HG03469 (cell line): ENCODE results near the gene SPACA4.

Source experiments
- ATAC-seq: cut with Tn5 transposase; IDR thresholded peaks from one replicate; pipeline ENCODE4 v1.9.1; 2021; ENCODE audit warnings: mild to moderate bottlenecking, moderate library complexity, moderate number of reproducible peaks; ENCODE audit not compliant: unreplicated experiment

Gene SPACA4

DNA sequence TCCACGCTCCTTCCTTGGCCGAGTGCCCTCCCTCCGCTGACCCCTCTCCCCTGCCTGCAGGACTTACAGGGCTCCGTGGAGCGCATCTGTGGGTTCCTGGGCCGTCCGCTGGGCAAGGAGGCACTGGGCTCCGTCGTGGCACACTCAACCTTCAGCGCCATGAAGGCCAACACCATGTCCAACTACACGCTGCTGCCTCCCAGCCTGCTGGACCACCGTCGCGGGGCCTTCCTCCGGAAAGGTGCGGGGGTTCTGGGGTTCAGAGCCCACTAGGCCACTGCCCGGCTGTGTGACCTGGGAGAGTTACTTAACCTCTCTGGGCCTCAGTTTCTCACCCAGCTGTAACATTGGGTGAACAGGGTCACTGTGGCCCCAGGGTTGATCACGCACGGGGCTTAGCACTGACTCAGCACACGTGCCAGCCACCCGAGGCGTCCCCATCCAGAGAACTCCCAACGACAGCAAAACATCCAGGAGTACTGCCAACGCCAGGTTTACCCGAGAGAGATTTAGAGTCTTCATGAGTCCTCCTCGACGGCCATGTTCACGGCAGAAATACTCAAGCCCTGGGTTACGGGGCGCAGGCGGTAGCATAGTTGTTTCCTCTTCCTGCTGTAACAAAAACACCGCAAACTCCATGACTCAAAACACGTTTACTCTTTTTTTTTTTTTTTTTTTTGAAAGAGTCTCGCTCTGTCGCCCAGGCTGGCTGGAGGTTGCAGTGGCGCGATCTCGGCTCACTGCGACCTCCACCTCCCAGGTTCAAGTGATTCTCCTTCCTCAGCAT is 9.7 kb upstream of the SPACA4 start:
- no peak for ATAC-seq

DNA sequence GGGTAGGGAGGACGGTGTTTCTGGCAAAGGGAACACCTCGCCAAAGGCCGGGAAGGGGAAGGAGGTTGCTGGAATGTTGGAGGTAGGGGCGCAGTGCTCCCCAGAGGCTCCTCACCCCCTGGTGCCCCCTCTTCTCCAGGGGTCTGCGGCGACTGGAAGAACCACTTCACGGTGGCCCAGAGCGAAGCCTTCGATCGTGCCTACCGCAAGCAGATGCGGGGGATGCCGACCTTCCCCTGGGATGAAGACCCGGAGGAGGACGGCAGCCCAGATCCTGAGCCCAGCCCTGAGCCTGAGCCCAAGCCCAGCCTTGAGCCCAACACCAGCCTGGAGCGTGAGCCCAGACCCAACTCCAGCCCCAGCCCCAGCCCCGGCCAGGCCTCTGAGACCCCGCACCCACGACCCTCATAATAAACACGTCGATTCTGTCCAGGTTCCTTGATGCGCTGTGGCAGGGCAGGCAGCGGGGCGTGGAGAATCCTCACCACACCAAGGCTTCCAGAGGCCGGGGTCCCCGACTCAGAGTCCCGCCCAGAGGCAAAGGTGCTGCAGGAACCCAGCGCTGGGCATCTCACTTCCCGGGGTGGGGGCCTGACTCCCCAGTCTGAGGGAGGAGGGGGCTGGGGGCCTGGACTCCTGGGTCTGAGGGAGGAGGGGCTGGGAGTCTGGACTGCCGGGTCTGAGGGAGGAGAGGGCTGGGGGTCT is 7.4 kb upstream of the SPACA4 start:
- ATAC-seq = no peak

DNA sequence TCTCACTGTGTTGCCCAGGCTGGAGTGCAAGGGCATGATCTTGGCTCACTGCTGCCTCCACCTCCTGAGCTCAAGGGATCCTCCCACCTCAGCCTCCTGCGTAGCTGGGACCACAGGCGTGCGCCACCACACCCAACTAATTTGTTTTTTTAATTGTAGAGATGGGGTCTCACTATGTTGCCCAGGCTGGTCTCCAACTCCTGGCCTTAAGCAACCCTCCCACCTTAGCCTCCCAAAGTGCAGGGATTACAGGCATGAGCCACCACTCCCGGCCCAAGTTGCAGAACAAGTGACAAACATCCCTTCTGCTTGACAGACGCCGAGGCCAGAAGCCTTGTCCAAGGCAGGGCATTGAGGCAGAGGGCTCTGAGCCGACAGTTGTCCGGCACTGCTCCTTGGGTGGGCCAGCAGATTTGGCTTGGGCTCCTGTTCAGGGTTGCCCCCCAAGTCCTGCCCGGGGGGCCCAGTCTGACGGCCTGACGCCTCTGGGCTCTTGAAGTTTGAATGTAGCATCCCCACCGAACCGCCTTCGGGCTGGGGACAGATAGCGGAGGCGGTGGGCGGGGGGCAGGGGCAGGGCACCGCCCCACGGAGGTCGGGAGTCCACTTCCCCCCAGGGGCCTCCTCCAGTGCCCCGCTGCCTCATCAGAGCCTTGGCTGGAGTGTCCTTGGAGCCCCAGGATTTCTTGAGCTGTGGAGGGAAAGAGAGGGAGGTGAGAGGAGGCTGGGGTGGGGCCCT is 5.7 kb upstream of the SPACA4 start:
- ATAC-seq = no peak

DNA sequence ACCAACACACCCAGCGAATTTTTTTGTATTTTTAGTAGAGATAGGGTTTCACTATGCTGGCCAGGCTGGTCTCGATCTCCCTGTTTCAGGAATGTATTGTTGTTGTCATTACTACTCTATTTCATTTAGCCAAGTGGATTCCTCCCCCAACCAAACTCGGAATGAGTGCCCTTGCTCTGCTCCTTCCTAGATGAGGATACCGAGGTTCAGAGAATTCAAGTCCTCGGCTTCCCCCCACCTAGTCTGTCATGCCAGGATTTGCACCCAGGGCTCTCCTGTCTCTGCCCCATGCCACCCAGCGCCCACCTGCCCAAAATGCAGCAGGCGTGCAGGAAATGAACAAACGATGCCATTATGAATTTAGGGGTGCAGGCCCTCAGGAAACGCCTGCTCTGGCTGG is 3.5 kb upstream of the SPACA4 start:
- ATAC-seq = no peak

DNA sequence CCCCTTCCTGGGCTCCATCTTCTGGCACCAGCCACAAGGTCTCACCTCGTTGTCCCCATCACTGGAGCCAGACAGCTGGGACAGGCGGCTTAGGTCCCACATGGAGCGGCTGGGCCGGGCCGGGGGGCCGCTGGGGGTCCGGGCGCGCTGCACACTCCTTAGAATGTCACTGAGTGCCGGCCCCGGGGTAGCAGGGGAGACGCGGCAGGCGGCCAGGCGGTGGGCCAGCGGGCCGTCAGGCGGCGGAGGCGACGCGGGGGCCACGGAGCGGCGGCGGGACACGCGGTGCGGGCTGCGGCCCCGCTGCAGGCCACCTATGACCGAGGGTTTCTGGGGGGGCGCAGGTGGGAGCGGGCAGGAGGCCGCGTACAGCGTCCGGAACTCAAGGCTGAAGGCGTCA is 3.1 kb upstream of the SPACA4 start:
- no peak for ATAC-seq

DNA sequence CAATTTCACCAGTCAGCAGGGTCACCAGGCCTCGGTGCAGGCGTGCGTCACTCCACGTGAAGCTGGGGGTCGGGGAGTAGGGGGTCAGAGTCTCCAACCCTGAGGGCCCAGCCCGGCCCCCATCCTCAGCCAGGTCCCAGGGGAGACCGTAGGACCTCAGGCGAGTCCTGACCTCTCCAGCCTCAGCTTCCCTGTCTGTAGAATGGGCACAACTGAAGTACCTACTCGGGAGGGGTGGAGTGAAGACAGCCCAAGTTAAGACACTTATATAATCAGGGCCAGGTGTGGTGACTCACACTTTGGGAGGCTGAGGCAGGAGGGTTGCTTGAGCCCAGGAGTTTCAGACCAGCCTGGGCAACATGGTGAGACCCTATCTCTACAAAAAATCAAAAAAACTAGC is 2.7 kb upstream of the SPACA4 start:
- no peak for ATAC-seq

DNA sequence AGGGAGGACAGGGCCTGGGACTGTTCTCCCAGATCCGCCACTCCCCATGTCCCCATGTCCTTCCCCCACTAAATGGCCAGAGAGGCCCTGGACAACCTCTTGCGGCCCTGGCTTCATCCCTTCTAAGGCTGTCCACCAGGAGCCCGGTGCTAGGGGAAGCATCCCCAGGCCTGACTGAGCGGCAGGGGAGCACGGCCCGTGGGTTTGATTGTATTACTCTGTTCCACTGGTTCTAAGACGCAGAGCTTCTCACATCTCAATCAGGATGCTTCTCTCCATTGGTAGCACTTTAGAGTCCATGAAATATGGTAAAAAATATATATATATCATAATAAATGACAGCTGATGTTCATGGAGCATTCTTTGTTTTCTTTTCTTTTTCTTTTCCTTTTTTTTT is 815 bp downstream of the SPACA4 start:
- ATAC-seq = no peak

DNA sequence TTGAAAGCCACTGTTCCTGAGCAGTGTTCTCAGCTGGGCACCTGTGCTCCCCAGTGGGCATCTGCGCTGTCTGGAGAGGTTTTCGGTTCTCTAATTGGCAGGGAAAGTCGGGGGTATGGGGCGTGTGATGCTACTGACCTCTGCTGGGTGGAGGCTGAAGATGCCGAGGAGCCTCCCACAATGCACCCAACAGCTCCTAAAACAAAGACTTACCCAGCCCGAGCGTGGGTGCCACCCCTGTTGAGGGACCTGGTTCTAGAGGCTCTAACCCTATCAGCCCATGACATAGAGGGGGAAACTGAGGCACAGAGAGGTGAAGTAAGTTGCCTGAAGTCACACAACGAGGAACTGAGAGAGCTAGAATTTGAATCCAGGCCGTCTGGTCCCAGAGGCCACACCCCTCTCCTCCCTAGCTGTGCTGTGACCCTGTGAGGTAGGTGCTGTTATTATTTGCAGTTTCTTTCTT is 2.3 kb downstream of the SPACA4 start:
- ATAC-seq = no peak

DNA sequence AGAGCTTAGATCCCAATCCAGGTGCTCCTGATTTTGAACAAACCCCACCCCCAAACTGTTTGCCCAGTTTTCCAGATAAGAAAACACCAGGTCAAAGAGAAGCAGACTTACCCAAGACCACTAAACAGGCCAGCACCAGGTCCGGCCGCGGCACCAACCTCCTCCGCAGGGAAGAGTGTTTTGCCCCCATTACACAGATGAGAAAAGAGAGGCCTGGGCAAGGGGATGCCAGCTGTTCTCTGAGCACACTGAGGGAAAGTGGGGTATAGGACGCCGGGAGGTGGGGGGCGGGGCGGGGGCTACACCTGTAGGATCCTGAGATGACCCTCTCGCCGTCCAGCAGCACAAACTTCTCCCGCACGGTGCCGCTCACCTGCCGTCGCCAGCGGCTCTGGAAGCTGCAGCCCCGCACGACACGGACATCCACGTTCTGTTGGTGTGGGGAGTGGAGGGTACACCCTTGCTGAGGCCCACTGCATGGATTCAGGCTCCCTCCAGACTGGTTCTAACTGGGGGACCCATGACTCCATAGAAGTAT is 3.1 kb downstream of the SPACA4 start:
- ATAC-seq = no peak

DNA sequence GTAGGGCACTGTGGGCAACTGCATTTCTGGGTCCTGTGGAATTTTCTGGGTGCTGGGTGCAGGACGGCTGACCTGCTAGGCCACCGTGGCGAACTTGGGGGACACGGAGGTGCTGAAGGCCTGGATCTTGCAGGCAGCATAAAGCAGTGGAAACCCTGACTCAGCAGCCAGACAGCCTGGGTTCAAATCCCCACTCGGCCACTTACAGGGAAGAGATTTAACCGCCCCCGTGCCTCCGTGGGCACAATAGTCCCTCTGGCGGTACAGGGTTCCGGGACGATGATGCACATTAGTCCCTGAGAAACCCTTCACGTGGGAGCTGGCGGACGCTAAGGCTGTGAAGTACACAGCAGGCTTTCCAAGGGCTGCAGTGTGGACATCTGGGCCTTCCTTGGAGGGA is 5.3 kb downstream of the SPACA4 start:
- no peak for ATAC-seq

DNA sequence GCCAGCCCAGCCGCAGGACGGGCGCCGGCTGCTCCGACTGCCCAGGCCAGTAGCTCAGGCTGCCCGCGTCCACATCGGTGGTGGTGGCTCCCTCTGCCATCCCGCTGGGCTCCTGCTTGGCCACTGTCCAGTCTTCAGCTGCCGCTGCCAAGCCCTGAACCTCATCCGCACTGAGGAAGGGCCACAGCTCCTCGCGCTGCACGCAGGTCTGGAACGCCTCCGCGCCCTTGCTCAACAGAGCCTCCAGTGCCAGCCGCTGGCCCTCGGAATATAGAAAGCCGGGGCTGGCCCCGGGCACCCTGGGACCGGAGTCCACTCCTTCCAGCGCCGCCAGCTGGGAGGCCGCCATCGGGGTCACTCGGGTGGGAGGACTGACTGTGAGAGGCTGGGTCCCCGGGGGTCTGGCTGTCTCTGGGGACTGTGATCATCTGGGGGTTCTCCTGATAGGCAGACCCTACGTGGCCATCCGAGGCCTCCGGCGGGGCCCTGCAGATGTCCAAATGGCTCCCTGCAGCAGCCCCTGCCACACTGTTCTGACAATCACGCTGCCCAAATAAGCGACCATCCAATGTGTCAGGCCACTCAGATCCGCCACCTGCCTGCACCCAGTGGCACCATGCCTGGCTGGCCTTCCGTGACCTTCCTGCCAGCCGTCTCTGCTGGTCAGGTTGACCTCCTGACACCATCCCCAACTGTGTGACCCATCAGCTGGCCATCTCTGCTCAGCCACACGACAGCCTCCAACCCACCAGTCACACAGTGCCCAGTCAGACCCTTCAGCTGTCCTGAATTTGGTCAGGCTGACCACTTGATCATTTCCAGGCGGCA is 6.7 kb downstream of the SPACA4 start:
- no peak for ATAC-seq

DNA sequence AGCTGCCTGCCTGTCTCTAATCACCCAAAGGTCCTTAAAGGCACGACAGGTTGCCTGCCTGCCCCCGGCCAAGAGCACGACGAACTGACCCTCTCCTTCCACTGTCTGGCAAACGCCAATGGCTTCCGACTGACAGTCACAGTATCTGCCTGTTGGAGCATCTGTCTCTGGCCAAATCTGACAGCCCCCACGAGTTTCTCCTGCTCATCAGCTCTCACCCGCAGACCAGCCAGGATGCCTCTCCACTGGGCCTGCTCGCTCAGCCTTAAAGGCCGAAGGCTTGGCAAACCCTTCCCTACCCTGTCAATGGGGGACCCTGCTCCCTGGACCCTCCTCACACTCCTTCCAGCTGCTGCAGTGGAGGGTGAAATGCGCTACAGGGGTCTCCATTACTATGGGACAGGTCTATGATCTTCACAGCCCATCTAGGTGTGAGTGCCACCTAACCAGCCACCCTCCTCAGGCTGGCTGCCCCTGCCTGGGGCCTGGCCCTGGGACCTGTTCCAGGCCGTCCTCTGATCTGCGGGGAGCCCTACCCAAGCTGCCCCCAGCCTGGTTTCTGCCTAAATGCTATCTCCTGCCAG is 7.4 kb downstream of the SPACA4 start:
- ATAC-seq = no peak

DNA sequence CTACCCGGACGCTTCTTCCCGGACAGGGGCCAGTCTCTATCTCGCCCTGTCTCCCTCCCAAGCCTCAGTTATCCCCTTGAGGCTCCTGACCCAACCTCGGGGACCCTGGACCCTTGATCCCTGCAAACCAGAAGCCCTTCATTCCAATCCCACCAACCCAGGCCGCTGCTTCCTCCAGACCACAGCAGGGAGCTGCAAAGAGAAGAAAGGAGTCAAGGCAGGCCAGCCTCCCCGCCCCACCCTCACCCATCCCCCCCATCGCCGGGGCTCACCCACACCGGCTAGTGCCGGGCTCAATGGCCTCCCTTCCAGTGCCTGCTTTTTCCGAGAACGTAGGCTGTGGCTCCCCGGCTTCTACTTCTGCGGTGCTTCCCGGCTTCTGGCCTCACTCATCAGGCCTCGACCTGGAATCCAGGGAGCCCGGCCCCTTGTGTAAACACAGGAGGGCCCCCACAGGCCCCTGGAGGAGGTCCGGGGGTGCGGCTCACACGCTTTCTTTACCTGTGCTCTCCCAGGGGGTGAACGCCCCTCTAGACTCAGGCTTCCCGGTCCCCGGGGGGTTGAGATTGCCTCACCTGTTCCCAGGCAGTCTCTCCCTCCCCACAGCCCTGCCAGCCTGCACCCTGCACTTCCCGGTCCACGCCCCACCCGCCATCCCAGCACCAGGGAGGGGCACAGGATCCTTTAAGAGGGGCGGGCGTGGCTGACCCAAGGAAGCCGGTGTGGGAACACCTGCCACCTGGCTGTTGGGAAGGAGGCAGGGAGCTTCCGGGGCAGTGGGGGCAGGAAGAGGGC is 8.1 kb downstream of the SPACA4 start, which contains the start of gene FAM83E:
TSS of gene FAM83E (minus strand) at position 641 of the 795 bp plus-strand sequence. CDS start 1,704 bp downstream, outside the sequence.
- ATAC-seq = no peak

DNA sequence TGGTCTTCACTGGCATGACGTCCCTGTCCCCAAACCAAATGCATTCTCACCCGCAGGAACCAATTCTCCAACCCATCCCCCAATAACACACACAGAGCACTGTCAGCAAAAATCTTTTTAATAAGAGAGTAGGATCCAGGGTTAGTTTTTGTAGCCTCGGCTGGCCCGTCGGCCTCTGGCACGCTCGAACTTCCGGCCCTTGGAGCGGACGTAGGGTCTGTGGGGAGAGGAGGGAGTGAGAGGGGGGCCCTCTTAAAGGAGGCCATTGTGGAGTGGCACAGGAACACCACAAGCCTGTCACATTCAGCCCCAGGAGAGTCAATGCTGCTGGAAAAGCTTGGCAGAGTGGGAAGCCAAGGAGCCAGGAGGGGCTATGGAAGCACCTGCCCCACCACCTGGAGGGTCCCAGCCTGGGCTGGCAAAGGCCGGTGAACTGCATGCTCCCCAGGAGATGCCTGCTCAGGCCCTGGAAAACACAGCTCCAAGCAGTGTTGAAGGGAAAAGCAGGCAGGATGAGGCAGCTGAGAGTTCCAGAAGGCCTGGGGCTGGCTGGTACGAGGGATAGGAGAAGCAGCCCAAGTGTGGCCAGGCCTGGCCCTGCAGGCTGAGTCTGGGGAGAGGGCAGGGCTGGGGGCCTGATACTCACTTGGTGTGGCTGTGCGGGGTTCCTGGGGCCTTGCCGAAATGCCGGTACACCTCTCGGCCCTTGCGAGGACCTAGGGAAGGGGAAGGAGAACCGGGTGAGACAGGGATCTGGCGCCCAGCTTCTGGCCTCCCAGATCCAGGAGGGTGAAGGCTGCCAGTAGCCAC is 8.9 kb downstream of the SPACA4 start:
- no peak for ATAC-seq

DNA sequence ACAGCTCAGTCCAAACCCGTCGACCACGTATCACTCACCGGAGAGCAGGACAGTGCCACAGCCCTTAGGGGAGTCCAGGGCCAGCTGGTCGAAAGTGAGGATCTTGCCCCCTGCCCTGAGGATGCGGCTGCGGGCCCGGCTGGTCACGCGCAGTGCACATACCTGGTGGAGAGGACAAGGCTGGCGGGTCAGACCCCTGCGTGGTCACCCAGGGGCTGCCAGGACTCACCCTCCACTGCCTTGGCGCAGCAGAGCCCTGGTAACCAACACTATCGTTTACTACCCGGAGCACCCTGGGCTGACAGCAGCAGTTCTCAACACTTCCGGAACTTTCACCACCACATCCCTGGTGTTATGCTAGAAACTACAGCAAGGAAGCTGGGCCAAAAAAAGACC is 9.5 kb downstream of the SPACA4 start:
- ATAC-seq = no peak

DNA sequence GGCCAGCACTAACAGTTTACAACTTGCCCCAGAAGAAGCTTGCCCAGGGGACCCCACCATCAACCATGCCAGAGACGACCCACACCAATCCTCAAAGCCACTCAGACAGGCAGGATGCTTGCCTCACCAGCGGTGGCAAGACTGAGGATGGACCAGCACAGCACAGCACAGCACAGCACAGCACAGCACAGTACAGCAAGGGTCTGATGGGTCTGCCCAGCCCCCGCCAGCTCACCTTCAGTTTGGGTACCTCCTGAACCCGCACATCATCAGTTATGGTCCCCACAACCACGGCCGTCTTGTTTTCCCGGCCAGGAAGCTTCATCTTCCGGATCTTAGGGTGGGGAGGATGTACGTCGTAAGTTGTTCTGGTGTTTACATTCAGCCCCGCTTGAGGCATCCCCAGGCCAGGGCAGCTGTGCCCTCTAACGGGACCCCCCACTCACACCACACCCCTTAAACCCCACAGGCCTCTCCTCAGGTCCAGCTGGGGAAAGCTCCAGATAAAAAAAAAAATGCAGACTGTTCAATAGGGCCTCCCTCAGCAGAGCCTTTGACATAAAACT is 10.0 kb downstream of the SPACA4 start:
- ATAC-seq = no peak

DNA sequence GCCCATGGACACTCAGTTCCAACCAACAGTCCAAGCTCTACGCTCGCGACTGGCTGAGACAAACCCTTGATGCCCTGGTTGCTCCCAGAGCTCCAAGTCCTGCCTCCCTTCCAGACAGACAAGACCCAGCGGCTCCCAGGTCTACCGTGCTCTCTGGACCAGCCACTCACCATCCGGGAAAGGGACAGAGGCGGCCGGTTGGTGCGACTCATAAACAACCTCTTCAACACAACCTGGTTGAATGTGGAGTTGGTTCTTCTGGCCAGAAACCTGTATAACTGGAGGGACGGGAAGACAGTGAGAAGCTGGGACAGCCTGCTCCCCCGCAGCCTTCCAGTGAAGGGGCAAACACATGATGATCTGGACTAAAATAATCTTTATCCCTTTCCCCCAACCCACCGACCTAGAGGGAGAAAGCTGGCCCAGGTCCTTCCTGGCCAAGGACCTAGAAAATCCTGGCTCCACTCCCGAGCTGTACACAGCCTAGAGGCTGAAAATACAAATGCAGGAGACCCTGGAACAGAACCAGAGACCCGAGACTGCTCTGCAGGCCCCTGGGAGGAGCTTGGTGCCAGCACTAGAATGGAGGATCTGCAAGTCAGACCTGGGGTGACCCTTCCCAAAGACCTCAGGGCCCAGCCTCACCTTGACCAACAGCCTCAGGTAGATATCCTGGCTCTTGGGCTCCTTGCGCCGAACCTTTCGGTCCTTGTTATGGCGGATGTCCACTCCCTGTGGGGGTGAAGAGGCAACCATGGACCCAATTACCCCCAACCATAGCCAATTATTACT is 10.8 kb downstream of the SPACA4 start:
- ATAC-seq = no peak
